DMS 273 treated with DMSO at 0.1 percent for 48 hours (cell line): ENCODE measurements around the gene XRCC3.

Source experiments
- DNase-seq: peaks from one replicate; lab custom pipeline; 2025; lab: John Stamatoyannopoulos, UW

The XRCC3 gene

GRCh38 chr14:103715052-103716000 is at the start of gene XRCC3, which contains the start of gene ZFYVE21:
Gene XRCC3 (minus strand): TSS chr14:103715451. CDS start chr14:103711087, 4,364 bp downstream.
Gene ZFYVE21 (plus strand): TSS chr14:103715810. CDS start chr14:103715842, 32 bp downstream.
- peak; percentile 99 for DNase-seq

GRCh38 chr14:103763730-103764488 is 48.7 kb upstream of the XRCC3 start:
- no peak for DNase-seq

GRCh38 chr14:103762541-103762940 is 47.3 kb upstream of the XRCC3 start:
- DNase-seq = no peak

GRCh38 chr14:103762036-103762435 is 46.8 kb upstream of the XRCC3 start:
- no peak for DNase-seq

- no peak for DNase-seq
These were observed 43.0 kb upstream of the XRCC3 start for GRCh38 chr14:103758059-103758776.

- DNase-seq = no peak
These were observed 39.8 kb upstream of the XRCC3 start for GRCh38 chr14:103755060-103755459.

GRCh38 chr14:103753774-103754173 is 38.5 kb upstream of the XRCC3 start:
- no peak for DNase-seq

- DNase-seq = no peak
These were observed 34.6 kb upstream of the XRCC3 start for GRCh38 chr14:103749860-103750259.

- DNase-seq = no peak
These were observed 34.2 kb upstream of the XRCC3 start for GRCh38 chr14:103749452-103749851.

GRCh38 chr14:103748534-103748857 is 33.2 kb upstream of the XRCC3 start:
- no peak for DNase-seq

- DNase-seq = no peak
These were observed 31.4 kb upstream of the XRCC3 start for GRCh38 chr14:103746701-103747100.

- no peak for DNase-seq
These were observed 30.2 kb upstream of the XRCC3 start for GRCh38 chr14:103745424-103745823.

GRCh38 chr14:103744621-103745395 is 29.6 kb upstream of the XRCC3 start:
- DNase-seq = no peak

- DNase-seq = no peak
These were observed 28.4 kb upstream of the XRCC3 start for GRCh38 chr14:103743691-103744090.

GRCh38 chr14:103742499-103743255 is 27.4 kb upstream of the XRCC3 start:
- no peak for DNase-seq

GRCh38 chr14:103741876-103742275 is 26.6 kb upstream of the XRCC3 start:
- DNase-seq = no peak

GRCh38 chr14:103740991-103741689 is 25.9 kb upstream of the XRCC3 start:
- DNase-seq = no peak

- DNase-seq = no peak
These were observed 24.7 kb upstream of the XRCC3 start for GRCh38 chr14:103739793-103740501.

- no peak for DNase-seq
These were observed 24.2 kb upstream of the XRCC3 start for GRCh38 chr14:103739466-103739792.
